Ascending aorta (tissue), 2 donors: ENCODE data around the gene TMEM9. TPM values are rescaled to one million over a fixed set of nuclear protein-coding genes. Genes with fewer than 3 reads are reported as not detected.

Experiments used
- DNase-seq, 2 donors: peaks; one replicate each; pipeline ENCODE4 v3.0.0-alpha.2; 2019; ENCODE audit warnings: low spot score in 2 of 2
- H3K27ac ChIP-seq, 2 donors: fragments of 200-600 bp; sonication (generic); one replicate each; pipeline ENCODE4 v1.5.1; 2016 to 2017; ENCODE audit warnings: mild to moderate bottlenecking in 1 of 2
- H3K27me3 ChIP-seq: fragments of 200-600 bp; sonication (generic); one replicate; pipeline ENCODE4 v1.5.1; 2017
- H3K36me3 ChIP-seq, 2 donors: fragments of 200-600 bp; sonication (generic); one replicate each; pipeline ENCODE4 v1.5.1; 2016
- H3K4me1 ChIP-seq, 2 donors: fragments of 200-600 bp; sonication (generic); one replicate each; pipeline ENCODE4 v1.5.1; 2016 to 2017; ENCODE audit warnings: mild to moderate bottlenecking in 1 of 2
- H3K4me3 ChIP-seq, 2 donors: fragments of 200-600 bp; sonication (generic); one replicate each; pipeline ENCODE4 v1.5.1; 2016 to 2017; ENCODE audit warnings: mild to moderate bottlenecking in 1 of 2
- H3K9me3 ChIP-seq, 2 donors: fragments of 200-600 bp; sonication (generic); one replicate each; pipeline ENCODE4 v1.5.1; 2016
- CTCF ChIP-seq, 3 experiments: fragments of 200-600 bp in 2 of 3; fragments of 450-650 bp in 1 of 3; sonication (generic) in 2 of 3; IDR thresholded peaks; one replicate each; pipeline ENCODE4 v1.5.1; 2016 to 2019; ENCODE audit warnings: antibody characterized with exemption in 3 of 3, mild to moderate bottlenecking in 1 of 3, moderate library complexity in 1 of 3
- intact Hi-C: fragments of 100-400 bp; cut with DNase I; formaldehyde crosslinking; loops from one replicate; pipeline ENCODE4 v1.15.1; 2023
- total RNA-seq: library from RNA; depleted of rRNA; stranded (reverse); fragments of >200 nt; gene quantifications from one replicate; pipeline ENCODE4 v1.1.0, GENCODE V29; 2016

The TMEM9 gene
- total RNA-seq, 1 donor from 2014 or later, result 45.8 TPM

GRCh38 chr1:201094832-201095231, 59.4 kb downstream of the TMEM9 start:
- TF ChIP-seq CTCF (IDR thresholded peaks at IDR 0.05), result no peak
- Histone ChIP-seq H3K9me3 (no peaks in the 10 kb centered on the region), H3K36me3 (no peaks in the 10 kb centered on the region), H3K4me3 (no peak overlapping the region), H3K4me1 (no peaks in the 10 kb centered on the region), H3K27me3 (no peaks in the 10 kb centered on the region), H3K27ac (no peak overlapping the region)
- no peak for DNase-seq
- intact Hi-C loops, result no loop called here

- H3K36me3 ChIP-seq, result no peaks in the 10 kb centered on the region
- H3K9me3 ChIP-seq, result no peaks in the 10 kb centered on the region
- no peak overlapping the region for H3K27ac ChIP-seq
- no peak for DNase-seq
- H3K4me3 ChIP-seq, result no peak overlapping the region
- no peaks in the 10 kb centered on the region for H3K27me3 ChIP-seq
- intact Hi-C loops, result no loop called here
- no peaks in the 10 kb centered on the region for H3K4me1 ChIP-seq
- TF ChIP-seq CTCF (IDR thresholded peaks at IDR 0.05), result no peak
These were observed 60.3 kb downstream of the TMEM9 start for GRCh38 chr1:201093962-201094361.

- TF ChIP-seq CTCF (IDR thresholded peaks at IDR 0.05), result no peak
- DNase-seq, result no peak
- H3K27ac ChIP-seq, result no peak overlapping the region
- intact Hi-C loops, result no loop called here
- no peaks in the 10 kb centered on the region for H3K27me3 ChIP-seq
- H3K36me3 ChIP-seq, result no peaks in the 10 kb centered on the region
- H3K9me3 ChIP-seq, result no peaks in the 10 kb centered on the region
- no peaks in the 10 kb centered on the region for H3K4me1 ChIP-seq
- no peak overlapping the region for H3K4me3 ChIP-seq
These were observed 60.7 kb downstream of the TMEM9 start for GRCh38 chr1:201093561-201093960.

- H3K36me3 ChIP-seq, result no peaks in the 10 kb centered on the region
- no peak overlapping the region for H3K27ac ChIP-seq
- H3K4me1 ChIP-seq, result no peaks in the 10 kb centered on the region
- no peak overlapping the region for H3K4me3 ChIP-seq
- intact Hi-C loops, result no loop called here
- H3K9me3 ChIP-seq, result no peaks in the 10 kb centered on the region
- no peak for TF ChIP-seq CTCF (IDR thresholded peaks at IDR 0.05)
- no peak for DNase-seq
- no peaks in the 10 kb centered on the region for H3K27me3 ChIP-seq
These were observed 61.5 kb downstream of the TMEM9 start for GRCh38 chr1:201092738-201093137.

- DNase-seq, result no peak
- Histone ChIP-seq H3K4me1 (no peaks in the 10 kb centered on the region), H3K27me3 (no peaks in the 10 kb centered on the region), H3K4me3 (no peak overlapping the region), H3K36me3 (no peaks in the 10 kb centered on the region), H3K9me3 (no peaks in the 10 kb centered on the region), H3K27ac (no peak overlapping the region)
- intact Hi-C loops, result no loop called here
- TF ChIP-seq CTCF (IDR thresholded peaks at IDR 0.05), result no peak
These were observed 63.0 kb downstream of the TMEM9 start for GRCh38 chr1:201091256-201091655.

- Histone ChIP-seq H3K27ac (no peak overlapping the region), H3K9me3 (no peaks in the 10 kb centered on the region), H3K36me3 (no peaks in the 10 kb centered on the region), H3K4me3 (no peak overlapping the region), H3K27me3 (no peaks in the 10 kb centered on the region), H3K4me1 (no peaks in the 10 kb centered on the region)
- DNase-seq, result no peak
- intact Hi-C loops, result no loop called here
- TF ChIP-seq CTCF (IDR thresholded peaks at IDR 0.05), result no peak
These were observed 63.7 kb downstream of the TMEM9 start for GRCh38 chr1:201090541-201090940.
